ENCODE results near the gene DMRT1. TPM values are rescaled to one million over a fixed set of nuclear protein-coding genes. Genes with fewer than 3 reads are reported as not detected.

The DMRT1 gene
- not detected for total RNA-seq

DNA sequence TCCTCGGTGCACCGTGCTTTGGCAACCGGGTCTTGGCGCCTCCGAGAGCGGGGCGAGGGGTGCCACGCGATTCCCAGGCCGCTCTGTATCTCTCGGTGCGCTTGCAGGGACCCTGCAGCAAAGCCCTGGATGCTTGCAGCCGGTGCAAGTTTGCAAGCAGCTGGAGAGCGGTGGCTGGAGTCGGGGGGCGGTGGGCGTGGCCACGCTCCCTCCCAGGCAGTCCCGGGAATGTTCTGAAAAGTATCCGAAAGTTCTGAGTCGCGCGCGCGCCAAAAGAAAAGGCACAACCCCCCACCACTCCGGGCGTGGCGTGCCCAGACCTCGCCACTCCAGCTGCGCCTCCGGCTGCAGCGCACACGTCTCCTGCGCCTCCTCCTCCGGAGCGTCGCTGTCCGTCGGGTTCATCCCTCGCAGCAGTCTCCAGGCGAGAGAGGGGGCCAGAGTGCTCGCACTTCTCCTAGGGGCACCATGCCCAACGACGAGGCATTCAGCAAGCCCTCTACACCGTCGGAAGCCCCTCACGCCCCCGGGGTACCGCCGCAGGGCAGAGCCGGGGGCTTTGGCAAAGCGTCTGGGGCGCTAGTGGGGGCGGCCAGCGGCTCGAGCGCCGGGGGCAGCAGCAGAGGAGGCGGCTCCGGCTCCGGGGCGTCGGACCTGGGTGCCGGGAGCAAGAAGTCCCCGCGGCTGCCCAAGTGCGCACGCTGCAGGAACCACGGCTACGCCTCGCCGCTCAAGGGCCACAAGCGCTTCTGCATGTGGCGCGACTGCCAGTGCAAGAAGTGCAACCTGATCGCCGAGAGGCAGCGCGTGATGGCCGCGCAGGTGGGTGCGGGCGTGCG lies at the start of gene DMRT1:
TSS of gene DMRT1 (plus strand) at position 327 of the 839 bp plus-strand sequence. CDS start at position 469, 142 bp downstream.
- H3K27me3 ChIP-seq, result peaks cover 0 to 22% (median 8%) of the 10 kb centered on the region in 4 donors
- ATAC-seq (ENCODE audit: low FRiP score in 2 of 2) (peak in 1 of 2 donors; percentile 19), DNase-seq (peak; percentile 25 to 84)
- no peaks in the 10 kb centered on the region for H3K9me3 ChIP-seq
- no peak within 1 kb of the TSS for H3K27ac ChIP-seq
- H3K4me3 ChIP-seq, result peak within 1 kb of the TSS in 1 of 4 donors; percentile 21
- H3K36me3 ChIP-seq, result no peaks in the 10 kb centered on the region
- H3K4me1 ChIP-seq, result peaks cover 4 to 23% (median 5%) of the 10 kb centered on the region in 4 donors
- WGBS, 2 donors, result 2 to 8% methylated on average over 31 to 61 of the region's 84 CpGs
- no peak for TF ChIP-seq EP300 (IDR thresholded peaks at IDR 0.05)
- TF ChIP-seq, protein P1, sequence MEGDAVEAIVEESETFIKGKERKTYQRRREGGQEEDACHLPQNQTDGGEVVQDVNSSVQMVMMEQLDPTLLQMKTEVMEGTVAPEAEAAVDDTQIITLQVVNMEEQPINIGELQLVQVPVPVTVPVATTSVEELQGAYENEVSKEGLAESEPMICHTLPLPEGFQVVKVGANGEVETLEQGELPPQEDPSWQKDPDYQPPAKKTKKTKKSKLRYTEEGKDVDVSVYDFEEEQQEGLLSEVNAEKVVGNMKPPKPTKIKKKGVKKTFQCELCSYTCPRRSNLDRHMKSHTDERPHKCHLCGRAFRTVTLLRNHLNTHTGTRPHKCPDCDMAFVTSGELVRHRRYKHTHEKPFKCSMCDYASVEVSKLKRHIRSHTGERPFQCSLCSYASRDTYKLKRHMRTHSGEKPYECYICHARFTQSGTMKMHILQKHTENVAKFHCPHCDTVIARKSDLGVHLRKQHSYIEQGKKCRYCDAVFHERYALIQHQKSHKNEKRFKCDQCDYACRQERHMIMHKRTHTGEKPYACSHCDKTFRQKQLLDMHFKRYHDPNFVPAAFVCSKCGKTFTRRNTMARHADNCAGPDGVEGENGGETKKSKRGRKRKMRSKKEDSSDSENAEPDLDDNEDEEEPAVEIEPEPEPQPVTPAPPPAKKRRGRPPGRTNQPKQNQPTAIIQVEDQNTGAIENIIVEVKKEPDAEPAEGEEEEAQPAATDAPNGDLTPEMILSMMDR (IDR thresholded peaks at IDR 0.05), result no peak
- no peak for TF ChIP-seq POLR2AphosphoS5 (IDR thresholded peaks at IDR 0.05)
- TF ChIP-seq POLR2A (IDR thresholded peaks at IDR 0.05), result no peak

DNA sequence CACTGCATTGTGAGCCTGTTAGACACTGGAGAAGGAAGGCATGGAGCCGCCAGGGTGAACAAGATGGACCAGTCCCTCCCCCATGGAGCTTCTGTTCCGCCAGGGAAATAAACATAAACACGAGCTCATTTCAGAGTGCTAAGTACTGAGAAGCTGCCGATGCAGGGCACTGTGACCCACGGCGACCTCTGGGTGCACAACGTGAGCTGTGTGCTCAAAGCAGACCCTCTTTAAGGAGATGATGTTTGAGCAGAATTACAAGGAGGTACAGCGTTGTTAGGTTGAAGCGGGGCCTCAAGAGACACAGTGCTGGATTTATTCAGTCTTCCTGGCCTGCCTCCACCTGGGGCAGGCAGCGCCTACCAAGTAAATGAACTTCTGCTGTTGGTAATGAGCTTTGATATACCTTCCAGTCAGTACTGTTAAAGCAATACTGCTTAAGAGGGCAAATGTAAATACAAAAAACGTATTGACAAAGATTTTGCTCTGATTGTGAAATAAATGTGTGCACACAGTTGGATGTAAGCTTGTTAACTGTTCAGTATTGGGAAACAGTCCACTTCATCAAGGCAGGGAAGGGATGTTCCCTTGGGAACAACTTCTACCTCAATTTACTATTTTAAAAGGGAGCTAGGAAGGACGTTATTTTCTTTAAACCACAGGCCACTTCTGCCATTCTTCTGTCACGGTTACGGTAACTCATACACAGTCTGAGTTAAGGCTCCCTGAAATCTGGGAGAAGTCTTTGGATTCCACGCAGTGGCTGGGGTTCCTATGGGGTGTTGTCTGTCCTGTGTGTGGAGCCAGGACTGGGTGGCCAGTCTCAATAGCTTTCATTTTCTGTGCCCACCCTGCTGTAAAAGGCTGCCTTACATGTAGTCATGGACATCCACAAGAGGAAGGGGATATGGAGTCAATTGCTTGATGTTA lies 48.9 kb upstream of the DMRT1 start:
- DNase-seq (peak in 1 of 2 donors; percentile 72), ATAC-seq (ENCODE audit: low FRiP score in 2 of 2) (peak; percentile 50 to 56)
- Histone ChIP-seq H3K4me3 (no peak overlapping the region), H3K4me1 (peaks cover 0 to 7% (median 0%) of the 10 kb centered on the region in 4 donors), H3K27me3 (no peaks in the 10 kb centered on the region), H3K9me3 (no peaks in the 10 kb centered on the region), H3K36me3 (no peaks in the 10 kb centered on the region), H3K27ac (peak overlapping the region; percentile 22 to 75 (median 43))
- TF ChIP-seq EP300 (IDR thresholded peaks at IDR 0.05) (peak in 2 of 4 donors; percentile 42 to 90), POLR2AphosphoS5 (IDR thresholded peaks at IDR 0.05) (peak in 1 of 2 donors; percentile 28)
- TF ChIP-seq, protein P1 (IDR thresholded peaks at IDR 0.05), result no peak
- WGBS, 2 donors, result 52 to 65% methylated on average over 15 of the region's 15 CpGs

DNA sequence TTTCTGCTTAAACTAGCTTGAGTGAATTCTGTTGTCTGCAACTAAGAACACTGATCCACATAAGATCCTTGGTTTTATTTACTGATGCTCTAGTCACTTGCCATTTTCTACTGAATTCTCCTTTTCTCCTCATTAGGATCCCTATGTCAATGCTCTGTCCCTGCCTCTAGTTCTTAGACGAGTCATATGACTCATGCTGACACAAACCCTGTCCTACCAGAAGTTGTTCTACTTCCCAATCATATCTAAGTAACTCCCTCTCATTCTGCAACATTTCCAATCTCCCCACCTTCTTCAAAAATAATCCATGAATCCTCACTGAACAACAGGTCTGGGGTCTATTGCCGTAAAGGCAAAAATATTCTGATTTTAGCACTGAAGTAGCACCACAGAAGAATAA lies 47.1 kb upstream of the DMRT1 start:
- DNase-seq (no peak), ATAC-seq (ENCODE audit: low FRiP score in 2 of 2) (no peak)
- 86 to 95% methylated on average over 2 of the region's 2 CpGs for WGBS, 2 donors
- H3K36me3 ChIP-seq, result no peaks in the 10 kb centered on the region
- H3K27ac ChIP-seq, result no peak overlapping the region
- H3K9me3 ChIP-seq, result no peaks in the 10 kb centered on the region
- no peak for TF ChIP-seq POLR2AphosphoS5 (IDR thresholded peaks at IDR 0.05)
- TF ChIP-seq, protein P1 (IDR thresholded peaks at IDR 0.05), result no peak
- no peak for TF ChIP-seq EP300 (IDR thresholded peaks at IDR 0.05)
- TF ChIP-seq POLR2A (IDR thresholded peaks at IDR 0.05), result no peak
- H3K4me1 ChIP-seq, result peaks cover 0 to 7% (median 0%) of the 10 kb centered on the region in 4 donors
- no peaks in the 10 kb centered on the region for H3K27me3 ChIP-seq
- no peak overlapping the region for H3K4me3 ChIP-seq

DNA sequence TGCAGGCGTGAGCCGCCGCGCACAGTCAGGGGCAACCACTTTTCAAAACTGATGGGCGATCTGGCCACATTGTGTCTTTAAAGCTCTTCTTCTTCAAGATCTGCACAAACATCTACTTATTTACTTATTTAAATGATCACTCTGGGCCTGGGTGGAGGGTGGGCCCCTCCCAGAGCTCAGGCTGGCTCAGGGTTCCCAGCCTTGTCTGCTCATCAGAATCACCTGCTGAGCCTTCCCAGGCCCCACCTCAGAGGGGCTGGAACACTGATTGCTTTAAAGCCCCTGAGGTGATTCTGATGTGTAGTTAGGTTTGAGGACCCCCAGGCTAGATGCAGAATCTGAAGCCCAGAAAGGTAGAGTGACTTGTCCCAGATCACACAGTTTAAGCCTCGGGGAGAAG lies 45.6 kb upstream of the DMRT1 start:
- Histone ChIP-seq H3K4me3 (no peak overlapping the region), H3K36me3 (no peaks in the 10 kb centered on the region), H3K27ac (no peak overlapping the region), H3K9me3 (no peaks in the 10 kb centered on the region), H3K27me3 (no peaks in the 10 kb centered on the region), H3K4me1 (peaks cover 0 to 7% (median 0%) of the 10 kb centered on the region in 4 donors)
- DNase-seq (no peak), ATAC-seq (ENCODE audit: low FRiP score in 2 of 2) (no peak)
- WGBS, 2 donors, result 95 to 96% methylated on average over 6 of the region's 6 CpGs
- TF ChIP-seq, protein P1 (IDR thresholded peaks at IDR 0.05), result no peak
- TF ChIP-seq EP300 (IDR thresholded peaks at IDR 0.05), result no peak
- no peak for TF ChIP-seq POLR2AphosphoS5 (IDR thresholded peaks at IDR 0.05)
- TF ChIP-seq POLR2A (IDR thresholded peaks at IDR 0.05), result no peak

All from upper lobe of left lung (tissue), 6 donors.